DMS 273 (cell line): ENCODE data around the gene ZNF23.

ENCODE experiments used
- DNase-seq: peaks from one replicate; lab custom pipeline; 2025; ENCODE audit not compliant: unreplicated experiment; lab: John Stamatoyannopoulos, UW

Gene ZNF23

GRCh38 chr16:71472051-71472450 lies 10.0 kb upstream of the ZNF23 start:
- no peak for DNase-seq

- peak; percentile 6 for DNase-seq
Observed at GRCh38 chr16:71467810-71468209, 5.8 kb upstream of the ZNF23 start.

- no peak for DNase-seq
Observed at GRCh38 chr16:71464231-71464630, 2.2 kb upstream of the ZNF23 start.

GRCh38 chr16:71460941-71461340 lies 1.1 kb downstream of the ZNF23 start:
- peak; percentile 37 for DNase-seq

- no peak for DNase-seq
Observed at GRCh38 chr16:71460236-71460635, 1.8 kb downstream of the ZNF23 start.

- no peak for DNase-seq
Observed at GRCh38 chr16:71459510-71459909, 2.5 kb downstream of the ZNF23 start.

GRCh38 chr16:71456801-71457200 lies 5.2 kb downstream of the ZNF23 start:
- no peak for DNase-seq

GRCh38 chr16:71453036-71453435 lies 9.0 kb downstream of the ZNF23 start:
- DNase-seq: no peak

GRCh38 chr16:71449020-71449419 lies 13.0 kb downstream of the ZNF23 start:
- DNase-seq: peak; percentile 15

- DNase-seq: no peak
Observed at GRCh38 chr16:71448274-71448866, 13.7 kb downstream of the ZNF23 start.

GRCh38 chr16:71443714-71444113 lies 18.3 kb downstream of the ZNF23 start:
- no peak for DNase-seq

- no peak for DNase-seq
Observed at GRCh38 chr16:71442051-71442440, 20.0 kb downstream of the ZNF23 start, which contains the start of gene TLE7. Gene TLE7 (minus strand): TSS chr16:71442054. CDS start chr16:71433324, 8,730 bp downstream.

- no peak for DNase-seq
Observed at GRCh38 chr16:71441348-71442050, 20.5 kb downstream of the ZNF23 start.

- DNase-seq: peak; percentile 58
Observed at GRCh38 chr16:71440669-71441347, 21.2 kb downstream of the ZNF23 start.

- no peak for DNase-seq
Observed at GRCh38 chr16:71439523-71439922, 22.5 kb downstream of the ZNF23 start.

- no peak for DNase-seq
Observed at GRCh38 chr16:71436473-71436872, 25.6 kb downstream of the ZNF23 start.

- DNase-seq: no peak
Observed at GRCh38 chr16:71432906-71433305, 29.1 kb downstream of the ZNF23 start.

- DNase-seq: no peak
Observed at GRCh38 chr16:71431991-71432390, 30.1 kb downstream of the ZNF23 start.

GRCh38 chr16:71431176-71431575 lies 30.9 kb downstream of the ZNF23 start:
- no peak for DNase-seq

- no peak for DNase-seq
Observed at GRCh38 chr16:71430744-71431143, 31.3 kb downstream of the ZNF23 start.

GRCh38 chr16:71429581-71429980 lies 32.5 kb downstream of the ZNF23 start:
- no peak for DNase-seq

- DNase-seq: no peak
Observed at GRCh38 chr16:71428883-71429282, 33.2 kb downstream of the ZNF23 start.
